HepG2 (cell line): ENCODE results near the gene BASP1.

Source experiments
- HMG20A ChIP-seq: IDR thresholded peaks from 2 replicates; pipeline ENCODE4 v1.6.1; 2016; ENCODE audit warnings: borderline replicate concordance
- TF ChIP-seq, protein P1 (sequence below): sonication (generic); formaldehyde crosslinking; IDR thresholded peaks from 2 replicates; pipeline ENCODE4 v1.4.0; 2020; ENCODE audit warnings: missing genetic modification reagents

DNA sequence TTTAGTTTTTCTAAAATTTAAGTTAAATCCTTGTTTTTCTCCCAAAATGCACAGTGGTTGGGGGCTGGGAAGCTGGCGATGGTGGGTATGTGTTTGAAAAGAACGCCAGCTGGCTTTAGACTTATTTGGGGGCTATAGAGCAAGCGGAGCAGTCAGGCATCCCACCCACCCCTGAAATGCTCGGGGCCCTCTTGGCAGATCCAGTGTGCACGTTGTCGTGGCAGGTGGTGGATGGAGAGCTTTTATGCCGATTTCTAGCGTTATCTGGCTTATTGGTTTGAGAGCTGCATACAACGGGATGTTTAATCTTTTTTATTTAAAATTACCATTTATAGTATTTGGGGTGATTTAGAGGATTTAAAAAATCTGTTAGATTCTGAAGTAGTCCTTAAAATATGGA, 8.1 kb downstream of the BASP1 start:
- TF ChIP-seq, protein P1, sequence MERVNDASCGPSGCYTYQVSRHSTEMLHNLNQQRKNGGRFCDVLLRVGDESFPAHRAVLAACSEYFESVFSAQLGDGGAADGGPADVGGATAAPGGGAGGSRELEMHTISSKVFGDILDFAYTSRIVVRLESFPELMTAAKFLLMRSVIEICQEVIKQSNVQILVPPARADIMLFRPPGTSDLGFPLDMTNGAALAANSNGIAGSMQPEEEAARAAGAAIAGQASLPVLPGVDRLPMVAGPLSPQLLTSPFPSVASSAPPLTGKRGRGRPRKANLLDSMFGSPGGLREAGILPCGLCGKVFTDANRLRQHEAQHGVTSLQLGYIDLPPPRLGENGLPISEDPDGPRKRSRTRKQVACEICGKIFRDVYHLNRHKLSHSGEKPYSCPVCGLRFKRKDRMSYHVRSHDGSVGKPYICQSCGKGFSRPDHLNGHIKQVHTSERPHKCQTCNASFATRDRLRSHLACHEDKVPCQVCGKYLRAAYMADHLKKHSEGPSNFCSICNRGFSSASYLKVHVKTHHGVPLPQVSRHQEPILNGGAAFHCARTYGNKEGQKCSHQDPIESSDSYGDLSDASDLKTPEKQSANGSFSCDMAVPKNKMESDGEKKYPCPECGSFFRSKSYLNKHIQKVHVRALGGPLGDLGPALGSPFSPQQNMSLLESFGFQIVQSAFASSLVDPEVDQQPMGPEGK (CRISPR knock-in tag), result no peak
- no peak for TF ChIP-seq HMG20A (CRISPR knock-in tag)
